Measurements from ENCODE around the gene RAPGEF1. TPM values are rescaled to one million over a fixed set of nuclear protein-coding genes. Genes with fewer than 3 reads are reported as not detected.
A peak's percentile ranks its signal among the peaks of the same experiment; 100 is the strongest.

Gene RAPGEF1
- total and polyA plus RNA-seq, 2 donors (not counting 3 experiments of a cell fraction or from before 2014, with no cell fraction given), result 50.0 to 124 TPM

GRCh38 chr9:131530920-131531832 is 208.7 kb downstream of the RAPGEF1 start, which contains the start of gene UCK1:
UCK1 (minus strand) TSS chr9:131531263; CDS start chr9:131531174, 89 bp downstream.
- FAIRE-seq, result peak; percentile 74
- TSS peak; percentile 89 for BruUV-seq (replicated peaks)

GRCh38 chr9:131530546-131530919 is 209.3 kb downstream of the RAPGEF1 start:
- no peaks in the 10 kb centered on the region for H4K20me1 ChIP-seq (replicated peaks; ENCODE audit: control insufficient read depth, extremely low read depth, insufficient read depth, low read length)
- intact Hi-C loops (cut with micrococcal nuclease) (loop anchor here (2.0 to 10.0 kb wide), 3 partner anchors 28 to 180 kb away; partner anchors contain the start of gene POMT1), dilution Hi-C loops (cut with MboI; ENCODE audit: extremely low pct_ligation_motif_present, low sequenced_read_pairs) (no loop called here)
- CTCF ChIA-PET, result no interaction called here
- H3K27me3 ChIP-seq (ENCODE audit: control insufficient read depth in 2 of 2, insufficient read depth in 2 of 2, low read length in 2 of 2), result no peaks in the 10 kb centered on the region
- H3K79me2 ChIP-seq (ENCODE audit: control insufficient read depth, insufficient read depth, low read length), result peaks cover 4% of the 10 kb centered on the region
- H3K9ac ChIP-seq (replicated peaks; ENCODE audit: extremely low read depth, insufficient read depth, low read length), result peak overlapping the region; percentile 49
- no peaks in the 10 kb centered on the region for H3K9me1 ChIP-seq (replicated peaks; ENCODE audit: control insufficient read depth, extremely low read depth, insufficient read depth, low read length)
- peak overlapping the region; percentile 8 for H2AFZ ChIP-seq (ENCODE audit: low read depth, low read length)
- H3K4me1 ChIP-seq (ENCODE audit: control insufficient read depth, extremely low read depth, insufficient read depth, low read length), result peaks cover 4% of the 10 kb centered on the region
- peak overlapping the region; percentile 40 to 73 (median 57) for H3K4me3 ChIP-seq (replicated peaks in 1 of 3; ENCODE audit: insufficient read depth in 1 of 3, low read depth in 1 of 3, low read length in 3 of 3)
- TF ChIP-seq MYC (IDR thresholded peaks at IDR 0.05; ENCODE audit: low read depth, low read length), result no peak
- TF ChIP-seq CTCF (IDR thresholded peaks at IDR 0.05; ENCODE audit: extremely low read depth in 1 of 2, insufficient read depth in 1 of 2, low read depth in 1 of 2, low read length in 2 of 2), result peak in 1 of 2 donors; percentile 28
- FAIRE-seq, result peak; percentile 62
- peaks cover 5 to 25% of the 10 kb centered on the region in 2 experiments for H3K36me3 ChIP-seq (ENCODE audit: control insufficient read depth in 2 of 2, extremely low read depth in 1 of 2, insufficient read depth in 2 of 2, low read length in 2 of 2)
- H3K9me3 ChIP-seq (replicated peaks; ENCODE audit: control insufficient read depth, insufficient read depth, low read length), result no peaks in the 10 kb centered on the region
- no TSS peak for BruUV-seq (replicated peaks)
- POLR2A ChIA-PET, result no interaction called here
- peak; percentile 30 for DNase-seq (ENCODE audit: low read depth, low spot score)
- no peak overlapping the region for H3K27ac ChIP-seq (ENCODE audit: insufficient read depth, low read depth, low read length)
- peak overlapping the region; percentile 35 for H3K4me2 ChIP-seq (ENCODE audit: insufficient read depth, low read length)

More at GRCh38 chr9:131530920-131531832, 208.7 kb downstream of the RAPGEF1 start, which contains the start of gene UCK1:
- Histone ChIP-seq H3K4me2 (ENCODE audit: insufficient read depth, low read length) (peak within 1 kb of the TSS; percentile 35), H3K27ac (ENCODE audit: insufficient read depth, low read depth, low read length) (peak within 1 kb of the TSS; percentile 25), H4K20me1 (replicated peaks; ENCODE audit: control insufficient read depth, extremely low read depth, insufficient read depth, low read length) (no peaks in the 10 kb centered on the region), H3K9ac (replicated peaks; ENCODE audit: extremely low read depth, insufficient read depth, low read length) (peak within 1 kb of the TSS; percentile 49), H3K9me3 (replicated peaks; ENCODE audit: control insufficient read depth, insufficient read depth, low read length) (no peaks in the 10 kb centered on the region), H3K27me3 (ENCODE audit: control insufficient read depth in 2 of 2, insufficient read depth in 2 of 2, low read length in 2 of 2) (no peaks in the 10 kb centered on the region), H3K9me1 (replicated peaks; ENCODE audit: control insufficient read depth, extremely low read depth, insufficient read depth, low read length) (no peaks in the 10 kb centered on the region), H3K36me3 (ENCODE audit: control insufficient read depth in 2 of 2, extremely low read depth in 1 of 2, insufficient read depth in 2 of 2, low read length in 2 of 2) (peaks cover 5 to 22% of the 10 kb centered on the region in 2 experiments), H3K79me2 (ENCODE audit: control insufficient read depth, insufficient read depth, low read length) (peaks cover 4% of the 10 kb centered on the region), H2AFZ (ENCODE audit: low read depth, low read length) (peak within 1 kb of the TSS; percentile 89), H3K4me1 (ENCODE audit: control insufficient read depth, extremely low read depth, insufficient read depth, low read length) (peaks cover 4% of the 10 kb centered on the region), H3K4me3 (replicated peaks in 1 of 3; ENCODE audit: insufficient read depth in 1 of 3, low read depth in 1 of 3, low read length in 3 of 3) (peak within 1 kb of the TSS; percentile 40 to 73 (median 57))
- ChIA-PET CTCF (no interaction called here), POLR2A (no interaction called here)
- dilution Hi-C loops (cut with MboI; ENCODE audit: extremely low pct_ligation_motif_present, low sequenced_read_pairs), result no loop called here
- TF ChIP-seq JUN (IDR thresholded peaks at IDR 0.05; ENCODE audit: borderline replicate concordance, insufficient read depth, insufficient read length, low read depth) (no peak), MAX (IDR thresholded peaks at IDR 0.05; ENCODE audit: insufficient read depth, insufficient read length) (no peak), POLR2AphosphoS5 (IDR thresholded peaks at IDR 0.05; ENCODE audit: insufficient read depth, low read depth, low read length) (peak; percentile 84), MYC (IDR thresholded peaks at IDR 0.05; ENCODE audit: low read depth, low read length) (no peak), POLR2A (IDR thresholded peaks at IDR 0.05; ENCODE audit: low read depth, low read length) (peak; percentile 76), EZH2 (IDR thresholded peaks at IDR 0.05; ENCODE audit: borderline replicate concordance, low read depth, low read length, severe bottlenecking) (no peak)
- intact Hi-C loops (cut with micrococcal nuclease), result loop anchor here (2.0 to 10.0 kb wide), 3 partner anchors 28 to 180 kb away; partner anchors contain the start of gene POMT1
- peak; percentile 83 for DNase-seq (ENCODE audit: low read depth, low spot score)
